GM12878 (cell line): Measurements from ENCODE around the gene PTPRN2. TPM values are rescaled to one million over a fixed set of nuclear protein-coding genes. Genes with fewer than 3 reads are reported as not detected.

ENCODE experiments used
- ATAC-seq: fragments of 200-7000 bp; cut with Tn5 transposase; 3 replicates; pipeline ENCODE4 v1.9.1; 2020; ENCODE audit warnings: mild to moderate bottlenecking, moderate library complexity
- BruUV-seq: library from RNA; stranded (reverse); fragments of 400-500 nt; replicated peaks from 2 replicates; lab custom pipeline; 2021; lab: Mats Ljungman, UMichigan
- CTCF ChIA-PET: fragments of 300-600 bp; sonication (Branson Sonifier 250); formaldehyde crosslinking; extraction: SDS; loops from one replicate; lab custom pipeline; 2021; ENCODE audit warnings: inconsistent platforms; lab: Yijun Ruan, JAX
- POLR2A ChIA-PET: fragments of 350-600 bp; formaldehyde crosslinking; extraction: SDS; loops from one replicate; lab custom pipeline; 2021; ENCODE audit warnings: inconsistent platforms; lab: Charles Lee
- RAD21 ChIA-PET: fragments of 300-600 bp; sonication (Branson Sonifier 250); formaldehyde crosslinking; loops from one replicate; lab custom pipeline; 2023; ENCODE audit warnings: antibody characterized with exemption; ENCODE audit not compliant: unreplicated experiment; lab: Charles Lee
- SMC1A ChIA-PET: fragments of 300-600 bp; sonication (Branson Sonifier 250); formaldehyde crosslinking; loops from one replicate; lab custom pipeline; 2023; ENCODE audit not compliant: unreplicated experiment, uncharacterized antibody; lab: Charles Lee
- DNase-seq: peaks from one replicate; pipeline ENCODE4 v3.0.0-alpha.2; 2011; ENCODE audit warnings: low read depth, low spot score
- FAIRE-seq: peaks from 3 replicates; lab custom pipeline; 2011; peaks lifted over from hg19 to GRCh38; lab: Jason Lieb, UNC
- H2AFZ ChIP-seq: 2 replicates; pipeline ENCODE4 v1.6.0; 2011; ENCODE audit warnings: low read depth, low read length, control low read depth; ENCODE audit not compliant: control insufficient read depth
- H3K27ac ChIP-seq: 2 replicates; pipeline ENCODE4 v1.5.1; 2011; ENCODE audit warnings: control low read depth; ENCODE audit not compliant: control insufficient read depth, insufficient read depth
- H3K27me3 ChIP-seq, 2 experiments: replicated peaks in 1 of 2; 2 replicates each; pipeline versions ENCODE4 v1.6.0 to v1.6.1; 2011; ENCODE audit warnings: low read length in 1 of 2; ENCODE audit not compliant: control insufficient read depth in 2 of 2, insufficient read depth in 2 of 2
- H3K36me3 ChIP-seq, 2 experiments: 2 replicates each; pipeline ENCODE4 v1.5.1; 2011; ENCODE audit warnings: low read length in 1 of 2; ENCODE audit not compliant: control insufficient read depth in 2 of 2, insufficient read depth in 2 of 2
- H3K4me1 ChIP-seq: 2 replicates; pipeline ENCODE4 v1.6.1; 2011; ENCODE audit warnings: mild to moderate bottlenecking, low read length, moderate library complexity, mixed read lengths; ENCODE audit not compliant: control insufficient read depth, insufficient read depth
- H3K4me2 ChIP-seq: 2 replicates; pipeline ENCODE4 v1.6.0; 2011; ENCODE audit warnings: control low read depth; ENCODE audit not compliant: control insufficient read depth, insufficient read depth
- H3K4me3 ChIP-seq: fragments of 200-600 bp; sonication (generic); 2 replicates; pipeline ENCODE4 v1.5.1; 2016
- H3K79me2 ChIP-seq: 2 replicates; pipeline ENCODE4 v1.6.0; 2011; ENCODE audit warnings: low read length; ENCODE audit not compliant: control insufficient read depth, insufficient read depth
- H3K9ac ChIP-seq: 2 replicates; pipeline ENCODE4 v1.8.0; 2011; ENCODE audit warnings: low read length, control low read depth, mixed read lengths; ENCODE audit not compliant: control insufficient read depth, insufficient read depth
- H3K9me3 ChIP-seq: replicated peaks from 3 replicates; pipeline ENCODE4 v1.5.1; 2011; ENCODE audit warnings: mild to moderate bottlenecking, low read length; ENCODE audit not compliant: control insufficient read depth, insufficient read depth
- H4K20me1 ChIP-seq: 2 replicates; pipeline ENCODE4 v1.6.0; 2011; ENCODE audit not compliant: control insufficient read depth, insufficient read depth
- CBX3 ChIP-seq: fragments of 200-600 bp; sonication (generic); IDR thresholded peaks from 2 replicates; pipeline ENCODE4 v1.6.1; 2016; ENCODE audit warnings: low read depth, borderline replicate concordance
- IKZF2 ChIP-seq, 2 experiments: fragments of 450-650 bp; IDR thresholded peaks; 2 replicates each; pipeline ENCODE4 v1.6.1; 2017; ENCODE audit warnings: mild to moderate bottlenecking in 2 of 2, moderate library complexity in 2 of 2
- NFIC ChIP-seq: IDR thresholded peaks from 2 replicates; pipeline ENCODE4 v1.6.1; 2012; ENCODE audit warnings: low read depth, mild to moderate bottlenecking, inconsistent platforms, low read length, moderate library complexity
- WRNIP1 ChIP-seq: IDR thresholded peaks from 2 replicates; pipeline ENCODE4 v1.6.1; 2011; ENCODE audit warnings: low read depth, low read length, improper control_type of control experiment, borderline replicate concordance
- YY1 ChIP-seq: IDR thresholded peaks from 2 replicates; pipeline ENCODE4 v1.6.1; 2011; ENCODE audit warnings: low read depth, mild to moderate bottlenecking, low read length
- WGBS: methylation state at CpG from one replicate; pipeline ENCODE4 v1.1.6; 2016; ENCODE audit warnings: low lambda C conversion rate; ENCODE audit not compliant: insufficient replicate concordance, insufficient coverage; ENCODE audit errors: missing lambda C conversion rate; 5-methylcytosine and 5-hydroxymethylcytosine counted together
- in situ Hi-C: fragments of 300-500 bp; cut with MboI; formaldehyde crosslinking; loops from 9 replicates; pipeline ENCODE4 v1.14.3; 2018; ENCODE audit warnings: mixed read lengths
- intact Hi-C: fragments of 100-400 bp; cut with micrococcal nuclease; formaldehyde crosslinking; loops from one replicate; pipeline ENCODE4 v1.14.2; 2022; ENCODE audit not compliant: unreplicated experiment
- polyA plus RNA-seq, 11 experiments: library from polyadenylated mRNA; depleted of rRNA in 4 of 11; unstranded in 6 of 11; stranded (reverse) in 5 of 11; fragments of >200 nt; fragmentation: Nextera tagmentation in 4 of 11; fragmentation: Illumina TruSeq in 1 of 11; extraction: Ambion mirVana in 4 of 11; extraction: Trizol in 1 of 11; gene quantifications; 1 replicate in 1 of 11; 2 replicates in 10 of 11; pipeline versions ENCODE4 v1.2.1 to v1.2.3, GENCODE V29; 2011 to 2016; ENCODE audit warnings: inconsistent platforms in 2 of 11, missing spikeins in 2 of 11, low read depth in 1 of 11
- total RNA-seq, 4 experiments: library from RNA; depleted of rRNA in 3 of 4; stranded (reverse); fragments of >200 nt in 3 of 4; fragmentation: Illumina TruSeq in 1 of 4; extraction: Trizol in 1 of 4; gene quantifications; 2 replicates each; pipeline versions ENCODE4 v1.2.1 to v1.2.3, GENCODE V29; 2013 to 2021
- TF ChIP-seq, protein P1 (sequence below): fragments of 450-650 bp; IDR thresholded peaks from 2 replicates; pipeline ENCODE4 v1.6.1; 2017; ENCODE audit warnings: mild to moderate bottlenecking

Gene PTPRN2
- total and polyA plus RNA-seq, 10 of the 15 experiments (the other 5 are each of a cell fraction or from before 2014, with no cell fraction given) = 5.4 TPM; not detected in 9

DNA sequence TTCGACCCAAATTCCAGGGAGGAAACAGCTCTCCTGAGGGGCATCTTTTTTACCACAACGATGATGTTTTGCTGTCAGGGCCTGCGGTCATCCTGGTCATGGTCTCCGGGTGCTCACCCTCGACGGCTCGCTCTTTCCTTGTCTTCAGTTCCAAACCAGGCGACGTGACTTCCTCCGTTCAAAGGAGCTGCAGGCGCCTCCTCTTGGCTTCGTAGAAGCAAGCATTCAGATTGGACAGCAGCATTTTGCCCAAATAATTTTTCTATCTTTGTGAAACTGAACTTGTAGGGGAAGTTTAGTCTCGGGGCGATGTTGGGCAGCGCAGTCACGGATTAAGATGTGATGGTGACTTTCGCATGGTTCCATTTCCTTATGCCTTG is 1042.0 kb downstream of the PTPRN2 start:
- ChIA-PET SMC1A (no interaction called here), POLR2A (no interaction called here), RAD21 (no interaction called here), CTCF (interaction anchor here (1.3 kb wide), 1 partner anchor 11 kb away, joined by 3 read pairs; no protein-coding TSS in a partner anchor)
- Histone ChIP-seq H3K4me1 (no peaks in the 10 kb centered on the region), H2AFZ (no peak overlapping the region), H4K20me1 (no peaks in the 10 kb centered on the region), H3K79me2 (no peaks in the 10 kb centered on the region), H3K9ac (no peak overlapping the region), H3K27ac (no peak overlapping the region), H3K36me3 (no peaks in the 10 kb centered on the region), H3K4me3 (no peak overlapping the region), H3K9me3 (no peaks in the 10 kb centered on the region; the same call in 1 of the 3 replicates), H3K27me3 (no peaks in the 10 kb centered on the region), H3K4me2 (no peak overlapping the region)
- TF ChIP-seq YY1 (no peak), WRNIP1 (no peak), NFIC (no peak)
- TF ChIP-seq, protein P1, sequence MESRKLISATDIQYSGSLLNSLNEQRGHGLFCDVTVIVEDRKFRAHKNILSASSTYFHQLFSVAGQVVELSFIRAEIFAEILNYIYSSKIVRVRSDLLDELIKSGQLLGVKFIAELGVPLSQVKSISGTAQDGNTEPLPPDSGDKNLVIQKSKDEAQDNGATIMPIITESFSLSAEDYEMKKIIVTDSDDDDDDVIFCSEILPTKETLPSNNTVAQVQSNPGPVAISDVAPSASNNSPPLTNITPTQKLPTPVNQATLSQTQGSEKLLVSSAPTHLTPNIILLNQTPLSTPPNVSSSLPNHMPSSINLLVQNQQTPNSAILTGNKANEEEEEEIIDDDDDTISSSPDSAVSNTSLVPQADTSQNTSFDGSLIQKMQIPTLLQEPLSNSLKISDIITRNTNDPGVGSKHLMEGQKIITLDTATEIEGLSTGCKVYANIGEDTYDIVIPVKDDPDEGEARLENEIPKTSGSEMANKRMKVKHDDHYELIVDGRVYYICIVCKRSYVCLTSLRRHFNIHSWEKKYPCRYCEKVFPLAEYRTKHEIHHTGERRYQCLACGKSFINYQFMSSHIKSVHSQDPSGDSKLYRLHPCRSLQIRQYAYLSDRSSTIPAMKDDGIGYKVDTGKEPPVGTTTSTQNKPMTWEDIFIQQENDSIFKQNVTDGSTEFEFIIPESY = no peak
- ATAC-seq (no peak), FAIRE-seq (no peak), DNase-seq (no peak)
- WGBS = 72% methylated on average over 17 of the region's 17 CpGs
- in situ Hi-C loops (no loop called here), intact Hi-C loops (no loop called here)
- BruUV-seq = no TSS peak

DNA sequence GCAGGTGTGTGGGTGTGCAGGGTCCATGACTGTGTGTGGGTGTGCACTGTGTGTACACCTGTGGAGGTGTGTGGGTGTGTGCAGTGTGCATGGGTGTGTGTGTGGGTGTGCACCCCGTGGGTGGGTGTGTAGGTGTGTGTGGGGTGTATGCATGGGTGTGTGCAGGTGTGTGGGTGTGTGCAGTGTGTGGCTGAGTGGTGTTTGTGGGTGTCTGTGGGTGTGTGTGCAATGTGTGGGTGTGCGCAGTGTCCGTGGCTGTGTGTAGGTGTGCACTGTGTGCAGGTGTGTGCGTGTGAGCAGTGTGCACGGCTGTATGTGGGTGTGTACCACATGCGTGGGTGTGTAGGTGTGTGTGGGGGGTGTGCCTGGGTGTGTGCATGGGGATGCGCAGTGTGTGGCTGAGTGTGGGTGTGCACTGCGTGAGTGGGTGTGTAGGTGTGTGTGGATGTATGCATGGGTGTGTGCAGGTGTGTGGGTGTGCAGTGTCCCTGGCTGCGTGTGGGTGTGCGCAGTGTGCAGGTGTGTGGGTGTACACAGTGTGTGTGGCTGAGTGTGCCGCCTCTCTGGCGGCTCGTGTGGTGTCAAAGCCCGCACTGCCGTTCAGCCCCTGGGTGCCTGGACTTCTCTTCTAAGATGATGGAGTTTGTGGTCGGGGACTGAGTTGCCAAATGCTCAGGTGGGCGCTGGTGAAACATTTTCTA is 1042.5 kb downstream of the PTPRN2 start:
- ChIA-PET CTCF (interaction anchor here (1.3 kb wide), 1 partner anchor 11 kb away, joined by 3 read pairs; no protein-coding TSS in a partner anchor), POLR2A (no interaction called here), RAD21 (no interaction called here), SMC1A (no interaction called here)
- intact Hi-C loops = no loop called here
- H3K27me3 ChIP-seq = no peaks in the 10 kb centered on the region
- no peaks in the 10 kb centered on the region for H3K4me1 ChIP-seq
- no peak overlapping the region for H3K4me3 ChIP-seq
- no peak for TF ChIP-seq IKZF2 (IDR thresholded peaks at IDR 0.05)
- TF ChIP-seq CBX3 = no peak
- DNase-seq (no peak), FAIRE-seq (no peak), ATAC-seq (no peak)
- no peaks in the 10 kb centered on the region for H3K36me3 ChIP-seq
- WGBS = 74% methylated on average over 17 of the region's 17 CpGs
- in situ Hi-C loops = no loop called here
- no peak overlapping the region for H3K4me2 ChIP-seq
- H3K9me3 ChIP-seq = no peaks in the 10 kb centered on the region; the same call in 1 of the 3 replicates
- H3K27ac ChIP-seq = no peak overlapping the region
- H4K20me1 ChIP-seq = no peaks in the 10 kb centered on the region
- BruUV-seq = no TSS peak
- no peaks in the 10 kb centered on the region for H3K79me2 ChIP-seq
- H2AFZ ChIP-seq = no peak overlapping the region
- no peak overlapping the region for H3K9ac ChIP-seq
